Osteoblast (primary cell): ENCODE data around the gene FXYD4. TPM values are rescaled to one million over a fixed set of nuclear protein-coding genes. Genes with fewer than 3 reads are reported as not detected.

Experiments
- DNase-seq: peaks from one replicate; pipeline ENCODE4 v3.0.0; 2011; ENCODE audit warnings: low spot score, mixed read lengths; ENCODE audit not compliant: insufficient read length; ENCODE audit errors: missing footprints
- H2AFZ ChIP-seq: 2 replicates; pipeline ENCODE4 v1.6.0; 2011; ENCODE audit warnings: mild to moderate bottlenecking, low read length
- H3K27ac ChIP-seq: 2 replicates; pipeline ENCODE4 v1.5.1; 2011; ENCODE audit warnings: mild to moderate bottlenecking, low read depth, low read length, moderate library complexity
- H3K27me3 ChIP-seq: 2 replicates; pipeline ENCODE4 v1.6.0; 2012; ENCODE audit warnings: mild to moderate bottlenecking, control low read depth, inconsistent platforms, low read length, moderate library complexity; ENCODE audit not compliant: insufficient read depth
- H3K36me3 ChIP-seq: 2 replicates; pipeline ENCODE4 v1.5.1; 2011; ENCODE audit warnings: mild to moderate bottlenecking, low read length, control low read depth, moderate library complexity; ENCODE audit not compliant: insufficient read depth
- H3K4me1 ChIP-seq: 2 replicates; pipeline ENCODE4 v1.5.1; 2011; ENCODE audit warnings: mild to moderate bottlenecking, low read length, control low read depth, moderate library complexity; ENCODE audit not compliant: insufficient read depth
- H3K4me2 ChIP-seq: 2 replicates; pipeline ENCODE4 v1.6.0; 2011; ENCODE audit warnings: mild to moderate bottlenecking, low read length; ENCODE audit not compliant: insufficient read depth
- H3K4me3 ChIP-seq: fragments of 200-600 bp; sonication (generic); 3 replicates; pipeline ENCODE4 v1.5.1; 2012; ENCODE audit warnings: mild to moderate bottlenecking, low read length, inconsistent platforms; ENCODE audit not compliant: insufficient read depth
- H3K79me2 ChIP-seq: 2 replicates; pipeline ENCODE4 v1.6.0; 2012; ENCODE audit warnings: mild to moderate bottlenecking, low read length, control low read depth, inconsistent platforms; ENCODE audit not compliant: insufficient read depth
- H3K9me3 ChIP-seq: 2 replicates; pipeline ENCODE4 v1.5.1; 2011; ENCODE audit warnings: low read depth, low read length, control low read depth
- H4K20me1 ChIP-seq: 2 replicates; pipeline ENCODE4 v1.6.0; 2012; ENCODE audit warnings: mild to moderate bottlenecking, low read length, control low read depth; ENCODE audit not compliant: insufficient read depth
- total RNA-seq: library from RNA; depleted of rRNA; stranded (reverse); fragments of >200 nt; gene quantifications from 2 replicates; pipeline ENCODE4 v1.2.3, GENCODE V29; 2012
- TF ChIP-seq, protein P1 (sequence below): IDR thresholded peaks from 2 replicates; pipeline ENCODE4 v1.5.1; 2011; ENCODE audit warnings: mild to moderate bottlenecking, low read depth, low read length, moderate library complexity; ENCODE audit errors: extremely low read depth

FXYD4 gene
- total RNA-seq, 1 donor, result not detected

DNA sequence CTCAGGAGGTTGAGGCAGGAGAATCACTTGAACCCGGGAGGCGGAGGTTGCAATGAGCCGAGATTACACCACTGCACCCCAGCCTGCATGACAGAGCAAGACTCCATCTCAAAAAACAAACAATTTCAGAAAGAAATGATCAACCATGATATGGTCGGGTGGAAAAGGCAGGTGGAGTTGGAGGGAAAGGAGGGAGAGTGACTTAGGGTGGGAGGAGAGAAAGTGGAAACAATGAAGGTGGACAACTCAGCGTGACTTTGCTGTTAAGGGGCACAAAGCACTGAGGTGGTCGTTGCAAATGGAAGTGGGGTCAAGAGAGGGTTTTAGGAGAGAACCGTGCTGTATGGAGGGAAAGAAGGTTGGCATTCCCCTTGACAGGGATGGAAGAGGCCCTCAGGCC, 30.0 kb upstream of the FXYD4 start:
- H3K4me1 ChIP-seq, result no peaks in the 10 kb centered on the region
- H3K4me2 ChIP-seq, result no peak overlapping the region
- no peak overlapping the region for H3K27ac ChIP-seq
- no peak overlapping the region for H3K4me3 ChIP-seq
- TF ChIP-seq, protein P1, sequence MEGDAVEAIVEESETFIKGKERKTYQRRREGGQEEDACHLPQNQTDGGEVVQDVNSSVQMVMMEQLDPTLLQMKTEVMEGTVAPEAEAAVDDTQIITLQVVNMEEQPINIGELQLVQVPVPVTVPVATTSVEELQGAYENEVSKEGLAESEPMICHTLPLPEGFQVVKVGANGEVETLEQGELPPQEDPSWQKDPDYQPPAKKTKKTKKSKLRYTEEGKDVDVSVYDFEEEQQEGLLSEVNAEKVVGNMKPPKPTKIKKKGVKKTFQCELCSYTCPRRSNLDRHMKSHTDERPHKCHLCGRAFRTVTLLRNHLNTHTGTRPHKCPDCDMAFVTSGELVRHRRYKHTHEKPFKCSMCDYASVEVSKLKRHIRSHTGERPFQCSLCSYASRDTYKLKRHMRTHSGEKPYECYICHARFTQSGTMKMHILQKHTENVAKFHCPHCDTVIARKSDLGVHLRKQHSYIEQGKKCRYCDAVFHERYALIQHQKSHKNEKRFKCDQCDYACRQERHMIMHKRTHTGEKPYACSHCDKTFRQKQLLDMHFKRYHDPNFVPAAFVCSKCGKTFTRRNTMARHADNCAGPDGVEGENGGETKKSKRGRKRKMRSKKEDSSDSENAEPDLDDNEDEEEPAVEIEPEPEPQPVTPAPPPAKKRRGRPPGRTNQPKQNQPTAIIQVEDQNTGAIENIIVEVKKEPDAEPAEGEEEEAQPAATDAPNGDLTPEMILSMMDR, result no peak
- H3K36me3 ChIP-seq, result no peaks in the 10 kb centered on the region
- no peaks in the 10 kb centered on the region for H3K9me3 ChIP-seq
- no peak overlapping the region for H2AFZ ChIP-seq
- no peaks in the 10 kb centered on the region for H3K79me2 ChIP-seq
- H4K20me1 ChIP-seq, result no peaks in the 10 kb centered on the region
- DNase-seq, result peak; percentile 68
- H3K27me3 ChIP-seq, result peaks cover 9% of the 10 kb centered on the region

DNA sequence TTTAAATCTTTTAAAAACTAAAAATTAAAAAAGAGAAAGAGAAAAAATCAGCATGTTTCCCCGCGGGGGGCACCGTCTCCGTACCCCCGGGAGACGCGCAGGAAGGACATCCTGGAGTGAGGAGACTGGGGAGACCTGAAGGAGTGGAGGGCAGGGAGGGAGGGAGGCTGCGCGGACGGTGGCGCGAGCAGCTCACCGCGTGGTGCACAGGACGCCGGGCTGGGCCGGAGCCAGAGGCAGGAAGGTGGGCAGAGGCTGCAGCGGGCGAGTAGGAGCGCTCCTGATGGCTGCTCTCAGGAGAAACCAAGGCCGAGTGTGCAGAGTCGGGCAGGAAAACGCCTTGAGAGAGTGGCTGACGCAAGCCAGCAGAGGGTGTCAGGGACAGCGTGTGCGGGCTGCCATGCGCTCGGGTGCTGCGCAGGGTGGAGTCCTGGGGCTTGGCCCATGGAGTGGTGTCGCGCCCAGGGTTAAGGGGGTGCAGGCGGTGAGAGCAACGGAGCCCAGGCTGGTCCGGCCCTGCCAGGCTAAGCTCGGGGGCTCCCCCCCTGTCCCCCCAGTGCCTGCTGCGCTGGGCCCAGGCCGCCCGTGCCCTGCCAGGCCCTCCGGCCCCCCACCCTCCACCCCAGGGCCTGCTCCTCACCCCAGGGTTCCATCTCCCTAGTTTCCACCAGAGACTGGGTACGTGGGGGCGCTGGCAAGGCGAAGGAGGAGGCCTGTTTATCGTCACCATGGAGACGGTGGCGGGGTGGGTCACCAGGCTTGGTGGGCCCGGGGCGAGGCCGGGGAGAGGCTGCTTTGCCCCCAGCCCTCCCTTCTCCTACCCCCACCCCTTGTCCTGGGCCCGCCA, 28.9 kb upstream of the FXYD4 start:
- Histone ChIP-seq H3K4me3 (no peak overlapping the region), H3K27ac (no peak overlapping the region), H4K20me1 (no peaks in the 10 kb centered on the region), H3K9me3 (no peaks in the 10 kb centered on the region), H3K79me2 (no peaks in the 10 kb centered on the region), H2AFZ (no peak overlapping the region), H3K36me3 (no peaks in the 10 kb centered on the region), H3K27me3 (peaks cover 9% of the 10 kb centered on the region), H3K4me1 (no peaks in the 10 kb centered on the region), H3K4me2 (no peak overlapping the region)
- peak; percentile 29 for DNase-seq
- TF ChIP-seq, protein P1, result no peak

DNA sequence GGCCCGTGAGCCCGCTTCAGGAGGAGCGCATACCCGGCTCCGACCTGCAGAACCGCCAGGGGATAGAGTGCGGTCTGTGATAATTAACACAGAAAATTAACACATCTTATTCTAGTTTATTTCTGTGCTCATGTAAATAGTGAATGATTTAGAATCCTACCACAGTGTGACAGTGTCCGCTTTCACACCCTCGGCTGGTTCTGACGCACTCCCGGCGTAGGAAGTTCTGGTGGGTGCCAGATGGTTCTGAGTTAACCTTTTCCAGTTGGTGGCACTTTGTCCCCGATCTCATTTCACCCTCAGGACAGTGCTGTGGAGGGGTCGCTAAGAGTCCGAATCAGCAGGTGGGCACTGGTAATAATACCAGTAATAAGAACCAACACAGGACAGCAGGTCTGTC, 28.3 kb upstream of the FXYD4 start:
- no peak overlapping the region for H3K4me3 ChIP-seq
- H3K9me3 ChIP-seq, result no peaks in the 10 kb centered on the region
- H3K27ac ChIP-seq, result no peak overlapping the region
- H2AFZ ChIP-seq, result no peak overlapping the region
- peaks cover 9% of the 10 kb centered on the region for H3K27me3 ChIP-seq
- H4K20me1 ChIP-seq, result no peaks in the 10 kb centered on the region
- no peak overlapping the region for H3K4me2 ChIP-seq
- DNase-seq, result peak; percentile 63
- H3K36me3 ChIP-seq, result no peaks in the 10 kb centered on the region
- no peaks in the 10 kb centered on the region for H3K79me2 ChIP-seq
- no peaks in the 10 kb centered on the region for H3K4me1 ChIP-seq
- TF ChIP-seq, protein P1, result no peak

DNA sequence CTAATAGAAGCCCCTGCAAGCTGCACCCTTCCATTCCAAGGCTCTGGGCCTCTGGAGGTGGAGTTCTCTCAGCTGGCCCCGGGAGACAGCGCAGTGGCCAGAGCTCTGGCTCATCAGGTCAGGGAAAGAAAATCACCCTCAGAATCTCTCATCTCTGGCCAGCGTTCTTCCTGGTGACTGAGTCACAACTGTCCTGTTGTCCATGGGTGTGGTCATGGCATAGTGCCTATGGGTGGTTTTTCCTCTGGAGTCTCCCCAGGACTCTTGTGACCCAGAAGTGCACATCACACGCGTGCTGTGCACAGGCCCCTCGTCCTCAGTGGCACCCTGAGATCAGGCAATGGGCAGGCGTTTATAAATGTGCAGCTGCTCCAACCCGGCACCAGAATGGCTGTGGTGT, 27.4 kb upstream of the FXYD4 start:
- H3K4me2 ChIP-seq, result no peak overlapping the region
- H3K27ac ChIP-seq, result no peak overlapping the region
- H3K36me3 ChIP-seq, result no peaks in the 10 kb centered on the region
- no peak overlapping the region for H2AFZ ChIP-seq
- DNase-seq, result peak; percentile 93
- TF ChIP-seq, protein P1, result no peak
- H3K4me1 ChIP-seq, result no peaks in the 10 kb centered on the region
- peaks cover 9% of the 10 kb centered on the region for H3K27me3 ChIP-seq
- H3K79me2 ChIP-seq, result no peaks in the 10 kb centered on the region
- H4K20me1 ChIP-seq, result no peaks in the 10 kb centered on the region
- H3K9me3 ChIP-seq, result no peaks in the 10 kb centered on the region
- H3K4me3 ChIP-seq, result no peak overlapping the region
